Measurements from ENCODE around the gene BBS12. TPM values are rescaled to one million over a fixed set of nuclear protein-coding genes. Genes with fewer than 3 reads are reported as not detected.
A peak's percentile ranks its signal among the peaks of the same experiment; 100 is the strongest.

The BBS12 gene
- total RNA-seq = 1 to 10 TPM; 1.7 to 2.1 TPM
- 1.8 TPM for polyA plus RNA-seq

DNA sequence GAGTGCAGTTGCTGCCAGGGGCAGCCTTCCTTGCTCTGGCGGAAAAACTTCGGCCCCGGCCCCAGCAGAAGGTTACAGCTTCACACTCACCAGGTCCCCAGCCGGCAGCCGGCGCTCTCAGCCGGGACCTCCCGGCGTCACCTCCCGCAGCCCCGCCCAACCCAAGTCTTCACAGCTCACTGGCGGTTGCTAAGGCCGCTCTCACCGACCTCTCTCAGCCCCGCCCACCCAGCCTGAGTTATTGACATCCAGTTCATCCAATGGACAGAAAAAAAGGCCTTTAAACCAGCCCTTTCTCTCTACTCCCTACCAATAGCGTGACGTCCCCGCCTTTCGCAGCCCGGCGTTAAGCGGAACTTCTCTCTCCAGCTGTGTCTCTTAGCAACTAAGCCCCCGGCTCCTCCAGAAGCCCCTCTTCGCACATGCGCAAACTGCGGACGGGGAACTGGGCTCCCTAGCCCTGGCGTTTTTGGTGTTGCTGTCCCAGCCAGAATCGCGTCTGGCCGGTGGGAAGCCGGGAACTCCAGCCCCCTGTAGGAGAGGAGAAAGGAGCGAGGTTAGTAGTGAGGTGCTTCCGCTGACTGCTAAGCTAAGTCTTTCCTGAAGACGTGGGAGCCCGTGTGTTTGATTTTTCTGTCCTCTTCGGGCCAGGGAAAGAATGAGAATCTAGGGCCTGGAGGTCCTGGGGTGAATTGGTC, at the start of gene BBS12:
BBS12 (plus strand) TSS at position 376 of the 698 bp plus-strand sequence. CDS start 9,189 bp downstream, outside the sequence.
- peaks cover 18 to 35% (median 32%) of the 10 kb centered on the region in 3 donors for H3K4me1 Mint-ChIP-seq
- peak within 1 kb of the TSS; percentile 94 for H3K4me3 ChIP-seq (ENCODE audit: low read length)
- no peaks in the 10 kb centered on the region for H3K9me3 ChIP-seq (ENCODE audit: low read length)
- ChIA-PET POLR2A (interaction anchor here (0.6 to 1.0 kb wide), 3 partner anchors 275 to 931 kb away, joined by 3 to 4 read pairs (median 4); partner anchors contain the start of genes EXOSC9 and IL2), CTCF (interaction anchor here (0.9 to 3.2 kb wide), 11 partner anchors 10 to 902 kb away, joined by 3 to 20 read pairs (median 4); partner anchors contain the start of gene NUDT6)
- H3K36me3 ChIP-seq (ENCODE audit: insufficient read depth, low read length) = no peaks in the 10 kb centered on the region
- H3K27ac Mint-ChIP-seq = peak within 1 kb of the TSS; percentile 93 to 100 (median 99)
- H3K27ac ChIP-seq (ENCODE audit: low read depth, low read length) = peak within 1 kb of the TSS; percentile 94
- peaks cover 4 to 8% (median 6%) of the 10 kb centered on the region in 3 donors for H3K36me3 Mint-ChIP-seq
- DNase-seq = peak; percentile 96 to 99 (median 99)
- H3K4me3 Mint-ChIP-seq = peak within 1 kb of the TSS; percentile 91 to 99 (median 98)
- H3K27me3 ChIP-seq (ENCODE audit: insufficient read depth, low read length, poor library complexity, severe bottlenecking) = no peaks in the 10 kb centered on the region
- H3K4me1 ChIP-seq (ENCODE audit: insufficient read depth, low read length) = peaks cover 8% of the 10 kb centered on the region
- H3K9me3 Mint-ChIP-seq = peaks cover 0 to 4% (median 0%) of the 10 kb centered on the region in 5 donors
- H3K27me3 Mint-ChIP-seq = no peaks in the 10 kb centered on the region

DNA sequence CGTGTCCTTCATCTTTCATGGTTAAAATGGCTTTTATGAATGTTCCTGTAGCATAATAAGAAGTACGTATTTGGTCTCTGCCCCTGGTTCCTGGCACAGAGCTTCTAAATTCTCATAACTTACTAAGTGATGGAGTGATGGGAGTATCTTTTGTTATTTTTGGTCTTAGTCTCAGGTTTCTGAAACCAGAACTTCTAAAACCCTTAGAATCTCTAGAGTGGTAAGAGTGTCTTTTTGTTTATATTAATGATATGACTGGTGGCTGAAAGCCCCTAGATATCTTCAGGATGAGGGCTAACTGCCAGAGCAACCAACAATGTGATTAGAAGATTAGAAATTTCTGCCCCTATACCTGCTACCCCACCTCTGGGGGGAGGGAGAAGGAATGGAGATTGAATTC, 45.8 kb upstream of the BBS12 start:
- H3K9me3 ChIP-seq (ENCODE audit: low read length) = no peaks in the 10 kb centered on the region
- H3K9me3 Mint-ChIP-seq = peaks cover 0 to 7% (median 2%) of the 10 kb centered on the region in 5 donors
- no peaks in the 10 kb centered on the region for H3K36me3 ChIP-seq (ENCODE audit: insufficient read depth, low read length)
- H3K27me3 ChIP-seq (ENCODE audit: insufficient read depth, low read length, poor library complexity, severe bottlenecking) = no peaks in the 10 kb centered on the region
- no peak overlapping the region for H3K27ac Mint-ChIP-seq
- no peak overlapping the region for H3K4me3 ChIP-seq (ENCODE audit: low read length)
- CTCF ChIA-PET = no interaction called here
- H3K27me3 Mint-ChIP-seq = peaks cover 0 to 4% of the 10 kb centered on the region in 2 donors
- peaks cover 0 to 4% (median 0%) of the 10 kb centered on the region in 3 donors for H3K36me3 Mint-ChIP-seq
- no peak overlapping the region for H3K27ac ChIP-seq (ENCODE audit: low read depth, low read length)
- H3K4me3 Mint-ChIP-seq = no peak overlapping the region
- peaks cover 13 to 28% (median 26%) of the 10 kb centered on the region in 3 donors for H3K4me1 Mint-ChIP-seq
- H3K4me1 ChIP-seq (ENCODE audit: insufficient read depth, low read length) = no peaks in the 10 kb centered on the region
- no peak for DNase-seq
- POLR2A ChIA-PET = no interaction called here

GRCh38 chr4:122687531-122688061, 44.9 kb upstream of the BBS12 start:
- ChIA-PET CTCF (no interaction called here), POLR2A (no interaction called here)
- H3K4me1 Mint-ChIP-seq = peaks cover 13 to 28% (median 26%) of the 10 kb centered on the region in 3 donors
- no peaks in the 10 kb centered on the region for H3K27me3 ChIP-seq (ENCODE audit: insufficient read depth, low read length, poor library complexity, severe bottlenecking)
- DNase-seq = no peak
- H3K27ac Mint-ChIP-seq = peak overlapping the region in 1 of 8 donors; percentile 51
- H3K27me3 Mint-ChIP-seq = peaks cover 2 to 4% of the 10 kb centered on the region in 2 donors
- peaks cover 0 to 5% (median 0%) of the 10 kb centered on the region in 5 donors for H3K9me3 Mint-ChIP-seq
- no peaks in the 10 kb centered on the region for H3K36me3 ChIP-seq (ENCODE audit: insufficient read depth, low read length)
- no peaks in the 10 kb centered on the region for H3K4me1 ChIP-seq (ENCODE audit: insufficient read depth, low read length)
- H3K36me3 Mint-ChIP-seq = peaks cover 0 to 4% (median 0%) of the 10 kb centered on the region in 3 donors
- no peaks in the 10 kb centered on the region for H3K9me3 ChIP-seq (ENCODE audit: low read length)
- H3K4me3 Mint-ChIP-seq = peak overlapping the region in 1 of 7 donors; percentile 2
- no peak overlapping the region for H3K4me3 ChIP-seq (ENCODE audit: low read length)
- H3K27ac ChIP-seq (ENCODE audit: low read depth, low read length) = no peak overlapping the region

DNA sequence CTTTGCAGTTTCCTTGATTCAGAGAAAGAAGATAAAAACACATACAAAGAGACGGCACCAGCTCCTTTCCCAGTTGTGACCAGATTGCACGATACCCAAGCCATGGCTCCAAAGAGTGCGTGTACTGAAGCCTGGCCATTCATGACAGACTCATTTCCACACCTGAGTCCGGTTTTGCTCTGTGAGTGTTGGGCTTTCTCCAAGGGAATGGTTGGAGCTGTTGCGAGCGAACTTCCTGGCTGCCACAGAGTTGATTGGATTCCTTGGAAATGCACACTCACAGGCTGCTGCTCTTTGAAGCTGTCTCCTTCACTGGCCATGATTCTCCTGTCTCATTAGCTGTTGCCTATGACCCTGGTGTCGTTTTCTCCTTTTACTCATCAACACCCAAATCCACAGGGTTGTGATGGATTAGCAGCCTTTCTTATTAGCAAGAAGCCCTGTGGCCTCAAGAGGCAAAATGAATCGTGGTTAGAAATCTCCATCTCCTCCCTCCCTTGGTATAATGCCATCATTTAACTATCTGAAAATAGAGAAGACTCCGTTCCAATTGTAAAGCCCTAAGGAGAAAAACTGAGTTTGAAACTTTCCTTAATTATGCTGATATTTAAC, 43.9 kb upstream of the BBS12 start:
- H3K4me1 ChIP-seq (ENCODE audit: insufficient read depth, low read length) = no peaks in the 10 kb centered on the region
- Mint-ChIP-seq H3K4me1 (peaks cover 13 to 28% (median 26%) of the 10 kb centered on the region in 3 donors), H3K27me3 (peaks cover 2 to 5% of the 10 kb centered on the region in 2 donors), H3K9me3 (peaks cover 0 to 4% (median 0%) of the 10 kb centered on the region in 5 donors), H3K36me3 (no peaks in the 10 kb centered on the region), H3K27ac (peak overlapping the region in 2 of 8 donors; percentile 7 to 57), H3K4me3 (peak overlapping the region in 5 of 7 donors; percentile 34 to 84 (median 58))
- ChIA-PET POLR2A (no interaction called here), CTCF (no interaction called here)
- no peaks in the 10 kb centered on the region for H3K36me3 ChIP-seq (ENCODE audit: insufficient read depth, low read length)
- H3K9me3 ChIP-seq (ENCODE audit: low read length) = no peaks in the 10 kb centered on the region
- no peak overlapping the region for H3K4me3 ChIP-seq (ENCODE audit: low read length)
- no peak overlapping the region for H3K27ac ChIP-seq (ENCODE audit: low read depth, low read length)
- H3K27me3 ChIP-seq (ENCODE audit: insufficient read depth, low read length, poor library complexity, severe bottlenecking) = no peaks in the 10 kb centered on the region
- DNase-seq = no peak

- Histone ChIP-seq H3K36me3 (ENCODE audit: insufficient read depth, low read length) (no peaks in the 10 kb centered on the region), H3K4me1 (ENCODE audit: insufficient read depth, low read length) (no peaks in the 10 kb centered on the region), H3K27ac (ENCODE audit: low read depth, low read length) (no peak overlapping the region), H3K9me3 (ENCODE audit: low read length) (no peaks in the 10 kb centered on the region), H3K4me3 (ENCODE audit: low read length) (no peak overlapping the region), H3K27me3 (ENCODE audit: insufficient read depth, low read length, poor library complexity, severe bottlenecking) (no peaks in the 10 kb centered on the region)
- Mint-ChIP-seq H3K36me3 (peaks cover 0 to 1% (median 0%) of the 10 kb centered on the region in 3 donors), H3K4me1 (peaks cover 13 to 28% (median 26%) of the 10 kb centered on the region in 3 donors), H3K9me3 (no peaks in the 10 kb centered on the region), H3K27ac (peak overlapping the region in 1 of 8 donors; percentile 81), H3K27me3 (peaks cover 2 to 9% of the 10 kb centered on the region in 2 donors), H3K4me3 (peak overlapping the region in 2 of 7 donors; percentile 51 to 58)
- DNase-seq = no peak
- POLR2A ChIA-PET = no interaction called here
- CTCF ChIA-PET = no interaction called here
These were observed 42.5 kb upstream of the BBS12 start for GRCh38 chr4:122689972-122690371.

- no peak overlapping the region for H3K4me3 Mint-ChIP-seq
- H3K9me3 Mint-ChIP-seq = no peaks in the 10 kb centered on the region
- no peak overlapping the region for H3K27ac ChIP-seq (ENCODE audit: low read depth, low read length)
- H3K36me3 Mint-ChIP-seq = peaks cover 0 to 1% (median 0%) of the 10 kb centered on the region in 3 donors
- no peaks in the 10 kb centered on the region for H3K4me1 ChIP-seq (ENCODE audit: insufficient read depth, low read length)
- ChIA-PET POLR2A (no interaction called here), CTCF (no interaction called here)
- peaks cover 13 to 28% (median 26%) of the 10 kb centered on the region in 3 donors for H3K4me1 Mint-ChIP-seq
- H3K36me3 ChIP-seq (ENCODE audit: insufficient read depth, low read length) = no peaks in the 10 kb centered on the region
- H3K9me3 ChIP-seq (ENCODE audit: low read length) = no peaks in the 10 kb centered on the region
- no peaks in the 10 kb centered on the region for H3K27me3 ChIP-seq (ENCODE audit: insufficient read depth, low read length, poor library complexity, severe bottlenecking)
- no peak for DNase-seq
- no peak overlapping the region for H3K27ac Mint-ChIP-seq
- peaks cover 2 to 8% of the 10 kb centered on the region in 2 donors for H3K27me3 Mint-ChIP-seq
- H3K4me3 ChIP-seq (ENCODE audit: low read length) = no peak overlapping the region
These were observed 40.5 kb upstream of the BBS12 start for GRCh38 chr4:122691988-122692387.

DNA sequence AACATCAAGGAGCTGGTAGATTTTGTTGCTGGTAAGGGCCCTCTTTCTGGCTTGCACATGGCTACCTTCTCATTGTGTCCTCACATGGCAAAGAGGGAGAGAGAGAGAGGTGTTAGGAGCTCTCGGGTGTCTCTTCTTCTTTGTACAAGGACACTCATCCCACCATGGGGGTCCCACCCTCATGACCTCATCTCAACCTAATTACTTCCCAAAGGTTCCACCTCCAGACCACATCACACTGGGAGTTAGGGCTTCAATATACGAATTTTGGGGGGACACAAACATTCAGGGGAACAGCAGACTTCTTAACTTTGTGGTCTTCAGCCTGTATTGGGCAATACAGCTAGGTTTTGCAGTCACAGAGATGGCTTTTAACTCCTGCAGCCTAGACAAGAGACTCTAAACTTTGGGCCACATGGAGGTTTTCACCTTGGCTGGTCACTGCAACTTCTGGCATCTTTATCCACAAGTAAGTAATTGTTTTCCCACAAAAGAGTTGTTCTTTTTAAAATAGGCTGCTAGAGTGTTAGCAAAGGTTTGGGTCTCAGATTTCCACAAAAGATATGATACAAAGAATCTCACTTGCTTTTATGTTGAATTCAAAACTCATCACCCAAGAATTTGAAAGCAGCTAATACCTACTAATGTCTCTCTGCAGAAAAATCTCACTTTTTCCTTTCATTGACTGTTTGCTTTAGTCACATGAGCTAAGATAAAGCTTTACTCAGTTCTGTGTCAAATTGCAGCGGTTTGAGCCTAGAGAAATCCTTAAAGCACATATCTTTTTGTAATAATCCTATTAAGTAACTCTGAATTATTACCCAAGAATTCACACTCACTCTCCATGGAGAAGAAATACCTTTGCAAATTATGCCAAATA, 39.6 kb upstream of the BBS12 start:
- Histone ChIP-seq H3K4me3 (ENCODE audit: low read length) (no peak overlapping the region), H3K9me3 (ENCODE audit: low read length) (no peaks in the 10 kb centered on the region), H3K36me3 (ENCODE audit: insufficient read depth, low read length) (no peaks in the 10 kb centered on the region), H3K4me1 (ENCODE audit: insufficient read depth, low read length) (no peaks in the 10 kb centered on the region), H3K27ac (ENCODE audit: low read depth, low read length) (no peak overlapping the region), H3K27me3 (ENCODE audit: insufficient read depth, low read length, poor library complexity, severe bottlenecking) (no peaks in the 10 kb centered on the region)
- peaks cover 0 to 1% (median 0%) of the 10 kb centered on the region in 3 donors for H3K36me3 Mint-ChIP-seq
- H3K9me3 Mint-ChIP-seq = no peaks in the 10 kb centered on the region
- ChIA-PET POLR2A (no interaction called here), CTCF (no interaction called here)
- no peak overlapping the region for H3K4me3 Mint-ChIP-seq
- H3K27ac Mint-ChIP-seq = no peak overlapping the region
- H3K4me1 Mint-ChIP-seq = peaks cover 13 to 21% (median 18%) of the 10 kb centered on the region in 3 donors
- DNase-seq = no peak
- peaks cover 2 to 11% of the 10 kb centered on the region in 2 donors for H3K27me3 Mint-ChIP-seq

Data from CD8-positive, alpha-beta memory T cell (primary cell).